Mesendoderm (in vitro differentiated cells): ENCODE measurements around the gene DPYSL4. TPM values are rescaled to one million over a fixed set of nuclear protein-coding genes. Genes with fewer than 3 reads are reported as not detected.

ENCODE experiments used
- DNase-seq: peaks from one replicate; pipeline ENCODE4 v3.0.0; 2013
- H2AK5ac ChIP-seq: 2 replicates; pipeline ENCODE4 v1.6.1; 2013; ENCODE audit warnings: low read length, inconsistent platforms
- H2BK120ac ChIP-seq: 2 replicates; pipeline ENCODE4 v1.6.1; 2013; ENCODE audit warnings: low read depth, mild to moderate bottlenecking, low read length, moderate library complexity, mixed read lengths
- H2BK15ac ChIP-seq: replicated peaks from 2 replicates; pipeline ENCODE4 v1.6.1; 2013; ENCODE audit warnings: low read depth, mild to moderate bottlenecking, moderate library complexity
- H2BK5ac ChIP-seq: 2 replicates; pipeline ENCODE4 v1.6.1; 2013; ENCODE audit warnings: low read length, inconsistent platforms
- H3K18ac ChIP-seq: 2 replicates; pipeline ENCODE4 v1.6.1; 2013; ENCODE audit warnings: mild to moderate bottlenecking, low read length, mixed read lengths
- H3K23ac ChIP-seq: one replicate; pipeline ENCODE4 v1.6.1; 2013; ENCODE audit warnings: low read length
- H3K27ac ChIP-seq: 2 replicates; pipeline ENCODE4 v1.5.1; 2013; ENCODE audit warnings: low read depth, mild to moderate bottlenecking, inconsistent platforms, low read length, moderate library complexity
- H3K27me3 ChIP-seq: 2 replicates; pipeline ENCODE4 v1.6.1; 2013; ENCODE audit warnings: low read length, control low read depth, mild to moderate bottlenecking, inconsistent platforms; ENCODE audit not compliant: insufficient read depth, poor library complexity
- H3K36me3 ChIP-seq: 2 replicates; pipeline ENCODE4 v1.6.1; 2013; ENCODE audit warnings: low read length, inconsistent platforms; ENCODE audit not compliant: control insufficient read depth, insufficient read depth
- H3K4ac ChIP-seq: one replicate; pipeline ENCODE4 v1.6.1; 2013; ENCODE audit warnings: low read depth, mild to moderate bottlenecking, low read length, moderate library complexity
- H3K4me1 ChIP-seq: 2 replicates; pipeline ENCODE4 v1.6.1; 2013; ENCODE audit warnings: low read depth, low read length, inconsistent platforms; ENCODE audit not compliant: control insufficient read depth
- H3K4me2 ChIP-seq: 2 replicates; pipeline ENCODE4 v1.6.1; 2013; ENCODE audit warnings: low read length
- H3K4me3 ChIP-seq: 2 replicates; pipeline ENCODE4 v1.5.1; 2013; ENCODE audit warnings: mild to moderate bottlenecking, low read length
- H3K56ac ChIP-seq: one replicate; pipeline ENCODE4 v1.6.1; 2013; ENCODE audit warnings: low read length
- H3K79me1 ChIP-seq: 2 replicates; pipeline ENCODE4 v1.6.1; 2013; ENCODE audit warnings: low read length, inconsistent platforms
- H3K79me2 ChIP-seq: 2 replicates; pipeline ENCODE4 v1.6.1; 2013; ENCODE audit warnings: mild to moderate bottlenecking, low read length; ENCODE audit not compliant: control insufficient read depth, insufficient read depth
- H3K9ac ChIP-seq: 2 replicates; pipeline ENCODE4 v1.6.1; 2013; ENCODE audit warnings: low read length, inconsistent platforms
- H4K5ac ChIP-seq: one replicate; pipeline ENCODE4 v1.6.1; 2013; ENCODE audit warnings: low read length
- H4K8ac ChIP-seq: one replicate; pipeline ENCODE4 v1.6.1; 2013; ENCODE audit warnings: low read depth, mild to moderate bottlenecking, control low read depth, low read length, moderate library complexity
- WGBS: extraction: QIAGEN DNeasy Blood & Tissue Kit; methylation state at CpG from one replicate; pipeline ENCODE4 v1.1.7; 2013; ENCODE audit warnings: low lambda C conversion rate, missing lambda C conversion rate; ENCODE audit not compliant: insufficient coverage; ENCODE audit errors: extremely low coverage; 5-methylcytosine and 5-hydroxymethylcytosine counted together
- polyA plus RNA-seq, 2 experiments: library from polyadenylated mRNA; stranded (reverse); fragments of 200-250 nt; gene quantifications; one replicate each; pipeline ENCODE4 v1.2.3, GENCODE V29; 2013

Gene DPYSL4
- polyA plus RNA-seq (2013, experiment 1 of 2): 5.6 TPM
- polyA plus RNA-seq (2013, experiment 2 of 2): 5.8 TPM

DNA sequence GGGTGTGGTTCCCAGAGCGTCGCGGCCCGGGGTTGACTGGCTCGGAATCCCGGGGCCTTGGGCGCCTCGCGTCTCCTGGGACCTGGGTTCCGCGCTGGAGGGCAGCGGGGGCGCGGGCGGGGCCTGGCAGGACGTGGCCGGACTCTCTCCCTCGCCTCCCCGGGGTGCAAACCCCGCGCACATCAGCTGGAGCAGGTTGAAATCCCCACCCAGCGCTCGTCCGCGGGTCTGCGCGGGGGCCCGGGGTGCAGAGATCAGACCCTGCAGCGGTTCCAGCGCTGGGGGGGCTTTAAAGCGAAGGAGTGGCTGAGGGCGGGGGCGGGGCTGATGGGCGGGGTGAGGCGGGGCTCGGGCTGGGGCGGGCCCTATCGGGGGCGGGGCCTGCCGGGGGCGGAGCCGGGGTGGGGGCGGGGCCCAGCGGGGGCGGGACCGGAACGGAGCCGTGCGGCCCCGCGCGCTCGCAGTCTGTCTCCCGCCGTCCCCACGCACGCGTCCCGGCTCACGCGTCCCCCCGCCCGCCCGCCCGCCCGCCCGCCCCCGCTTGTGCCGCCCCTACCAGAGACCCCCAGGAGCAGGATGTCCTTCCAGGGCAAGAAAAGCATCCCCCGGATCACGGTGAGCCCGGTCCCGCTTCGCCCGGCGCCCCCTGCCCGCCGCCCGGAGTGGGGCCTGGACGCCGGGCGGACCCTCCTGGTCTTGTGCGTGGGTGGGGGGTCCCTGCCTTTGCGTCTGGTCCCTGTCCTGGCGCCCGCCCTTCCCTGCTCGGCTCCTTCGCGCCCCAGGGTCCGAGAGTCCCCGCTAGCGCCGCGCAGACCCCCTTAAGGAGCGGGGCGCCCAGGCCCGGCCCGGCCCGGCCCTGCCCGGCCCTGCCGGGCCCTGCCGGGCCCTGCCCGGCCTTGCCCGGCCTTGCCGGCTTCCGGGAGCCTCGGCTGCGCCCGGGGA, at the start of gene DPYSL4:
TSS of gene DPYSL4 (plus strand) at position 461 of the 942 bp plus-strand sequence. CDS start at position 577, 116 bp downstream.
- Histone ChIP-seq H3K27ac (no peak within 1 kb of the TSS), H4K8ac (no peak within 1 kb of the TSS), H2BK15ac (no peak within 1 kb of the TSS), H2BK5ac (no peak within 1 kb of the TSS), H3K56ac (no peak within 1 kb of the TSS), H3K4me2 (peak within 1 kb of the TSS; percentile 66), H3K79me1 (no peaks in the 10 kb centered on the region), H3K4ac (no peak within 1 kb of the TSS), H3K36me3 (no peaks in the 10 kb centered on the region), H2AK5ac (no peak within 1 kb of the TSS), H3K4me1 (no peaks in the 10 kb centered on the region), H4K5ac (no peak within 1 kb of the TSS), H3K79me2 (no peaks in the 10 kb centered on the region), H3K23ac (no peak within 1 kb of the TSS), H3K9ac (peak within 1 kb of the TSS; percentile 55), H3K27me3 (peaks cover 28% of the 10 kb centered on the region), H3K18ac (no peak within 1 kb of the TSS), H2BK120ac (no peak within 1 kb of the TSS), H3K4me3 (peak within 1 kb of the TSS; percentile 16)
- DNase-seq: no peak
- WGBS: no CpG with 5 or more reads among the region's 109 CpGs

DNA sequence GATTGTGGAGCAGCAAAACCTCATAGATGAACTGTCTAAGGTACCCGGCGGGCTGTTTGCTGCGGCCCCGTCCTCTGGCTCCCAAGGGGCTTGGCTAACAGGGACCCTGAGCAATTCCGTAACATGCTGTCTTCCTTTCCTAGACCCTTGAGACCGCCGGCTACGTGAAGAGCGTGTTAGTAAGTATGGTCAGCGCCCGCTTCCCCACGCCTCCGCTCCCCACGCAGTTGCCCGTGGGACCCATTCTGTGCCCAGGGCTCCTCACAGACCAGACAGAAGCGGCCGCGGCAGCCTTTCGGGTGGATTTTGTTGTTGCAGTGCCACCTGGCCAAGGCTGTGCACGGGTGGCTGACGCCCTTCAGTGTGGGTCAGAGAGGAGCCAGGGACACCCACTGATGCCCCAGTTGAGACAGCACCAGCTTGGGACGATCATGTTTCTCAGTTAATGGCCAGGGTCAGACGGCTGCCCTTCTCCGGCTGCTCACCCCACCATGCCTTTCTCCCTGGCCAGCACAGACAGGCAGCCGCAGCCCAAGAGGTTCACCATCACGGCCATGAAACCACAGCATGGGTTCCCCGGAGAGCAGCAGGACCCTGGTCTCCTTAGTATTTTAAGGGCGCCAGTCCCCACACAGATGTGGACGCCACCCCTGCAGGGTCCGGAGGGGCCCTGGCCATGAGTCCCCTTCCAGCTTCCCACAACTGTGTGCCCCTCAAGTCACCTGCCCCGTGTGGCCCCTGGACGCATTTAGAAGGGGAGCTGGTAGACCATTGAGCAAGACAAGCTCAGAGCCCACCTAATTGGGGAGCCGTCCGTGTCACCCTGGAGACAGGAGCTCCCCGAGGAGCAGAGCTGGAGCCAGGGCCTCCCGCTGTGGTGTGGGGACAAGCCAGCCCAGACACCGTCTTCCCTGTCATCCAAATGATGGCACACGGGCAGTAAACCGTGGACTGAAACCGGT, 49.4 kb upstream of the DPYSL4 start:
- Histone ChIP-seq H3K56ac (no peak overlapping the region), H3K79me1 (no peaks in the 10 kb centered on the region), H3K36me3 (no peaks in the 10 kb centered on the region), H4K8ac (no peak overlapping the region), H4K5ac (no peak overlapping the region), H3K27me3 (no peaks in the 10 kb centered on the region), H2BK5ac (no peak overlapping the region), H3K27ac (no peak overlapping the region), H3K23ac (no peak overlapping the region), H3K9ac (no peak overlapping the region), H3K4ac (no peak overlapping the region), H2AK5ac (no peak overlapping the region), H3K79me2 (no peaks in the 10 kb centered on the region), H2BK120ac (no peak overlapping the region), H3K4me1 (no peaks in the 10 kb centered on the region), H3K18ac (no peak overlapping the region), H3K4me3 (no peak overlapping the region), H2BK15ac (no peak overlapping the region), H3K4me2 (no peak overlapping the region)
- no peak for DNase-seq
- WGBS: no CpG with 5 or more reads among the region's 40 CpGs

DNA sequence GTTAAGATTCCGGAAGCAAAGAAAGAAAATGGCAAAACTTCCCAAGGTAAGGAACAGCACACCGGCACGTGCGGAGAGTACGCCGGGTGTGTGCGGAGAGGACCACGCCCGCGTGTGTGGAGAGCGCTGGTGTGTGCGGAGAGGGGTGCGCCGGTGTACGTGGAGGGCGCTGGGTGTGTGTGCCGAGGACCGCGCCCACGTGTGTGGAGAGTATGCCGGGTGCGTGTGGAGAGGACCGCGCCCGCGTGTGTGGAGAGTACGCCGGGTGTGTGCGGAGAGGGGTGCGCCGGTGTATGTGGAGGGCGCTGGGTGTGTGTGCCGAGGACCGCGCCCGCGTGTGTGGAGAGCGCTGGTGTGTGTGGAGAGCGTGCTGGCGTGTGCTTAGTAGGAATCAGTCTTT, 48.6 kb upstream of the DPYSL4 start:
- Histone ChIP-seq H3K56ac (no peak overlapping the region), H2BK120ac (no peak overlapping the region), H3K79me1 (no peaks in the 10 kb centered on the region), H3K27ac (no peak overlapping the region), H3K18ac (no peak overlapping the region), H3K23ac (no peak overlapping the region), H3K4me2 (no peak overlapping the region), H3K4ac (no peak overlapping the region), H3K9ac (no peak overlapping the region), H2BK5ac (no peak overlapping the region), H4K8ac (no peak overlapping the region), H3K4me3 (no peak overlapping the region), H2BK15ac (no peak overlapping the region), H4K5ac (no peak overlapping the region), H3K27me3 (no peaks in the 10 kb centered on the region), H3K36me3 (no peaks in the 10 kb centered on the region), H3K79me2 (no peaks in the 10 kb centered on the region), H3K4me1 (no peaks in the 10 kb centered on the region), H2AK5ac (no peak overlapping the region)
- WGBS: no CpG with 5 or more reads among the region's 40 CpGs
- no peak for DNase-seq

DNA sequence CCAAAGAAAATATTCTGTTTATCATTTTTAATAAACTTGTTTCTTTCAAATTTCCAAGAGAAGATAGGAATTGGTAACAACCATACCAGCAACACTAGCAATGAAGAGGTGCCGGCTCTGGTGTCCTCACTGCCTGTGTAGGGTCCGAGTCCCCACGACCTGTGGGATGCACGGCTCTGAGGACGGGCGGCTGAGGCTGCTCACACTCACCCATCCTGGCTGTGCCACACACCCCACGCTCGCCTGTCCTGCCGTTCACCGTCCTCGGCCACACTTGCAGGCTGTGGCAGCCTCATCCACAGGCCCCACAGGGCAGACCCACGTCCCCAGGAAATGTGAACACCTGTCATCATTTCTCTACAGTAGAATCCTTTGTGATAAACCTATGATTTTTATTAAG, 48.2 kb upstream of the DPYSL4 start:
- no peak overlapping the region for H2BK15ac ChIP-seq
- no peak overlapping the region for H2BK120ac ChIP-seq
- H4K5ac ChIP-seq: no peak overlapping the region
- no peak overlapping the region for H3K23ac ChIP-seq
- H3K4me2 ChIP-seq: no peak overlapping the region
- no peak overlapping the region for H3K27ac ChIP-seq
- H4K8ac ChIP-seq: no peak overlapping the region
- no peak overlapping the region for H3K4ac ChIP-seq
- no CpG with 5 or more reads among the region's 12 CpGs for WGBS
- H3K18ac ChIP-seq: no peak overlapping the region
- no peak overlapping the region for H3K56ac ChIP-seq
- no peak overlapping the region for H3K4me3 ChIP-seq
- H3K79me1 ChIP-seq: no peaks in the 10 kb centered on the region
- DNase-seq: no peak
- no peaks in the 10 kb centered on the region for H3K36me3 ChIP-seq
- H3K9ac ChIP-seq: no peak overlapping the region
- H2AK5ac ChIP-seq: no peak overlapping the region
- H2BK5ac ChIP-seq: no peak overlapping the region
- H3K27me3 ChIP-seq: no peaks in the 10 kb centered on the region
- H3K79me2 ChIP-seq: no peaks in the 10 kb centered on the region
- no peaks in the 10 kb centered on the region for H3K4me1 ChIP-seq

DNA sequence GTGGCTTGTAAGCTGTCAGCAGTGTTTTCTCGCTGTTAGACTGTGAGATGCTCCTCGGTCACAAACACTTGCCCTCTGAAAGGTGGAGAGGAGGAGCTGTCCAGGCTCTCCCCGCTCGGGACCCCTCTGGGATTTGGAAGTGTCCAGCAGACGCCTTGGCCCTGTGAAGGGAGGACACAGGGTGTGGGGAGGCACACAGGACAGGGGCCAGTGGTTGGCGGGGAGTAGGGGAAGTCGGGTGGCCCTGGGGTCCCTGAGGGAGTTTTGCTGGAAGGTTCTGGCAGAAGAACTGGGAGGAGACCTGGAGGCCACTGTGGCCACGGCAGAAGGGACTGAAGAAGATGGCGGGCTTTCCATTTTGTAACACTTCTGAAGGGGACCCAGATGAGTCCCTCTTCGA, 47.2 kb upstream of the DPYSL4 start:
- Histone ChIP-seq H3K4me2 (no peak overlapping the region), H3K18ac (no peak overlapping the region), H4K8ac (no peak overlapping the region), H3K27me3 (no peaks in the 10 kb centered on the region), H3K56ac (no peak overlapping the region), H3K4me3 (no peak overlapping the region), H3K79me1 (no peaks in the 10 kb centered on the region), H3K4me1 (no peaks in the 10 kb centered on the region), H3K4ac (no peak overlapping the region), H2BK5ac (no peak overlapping the region), H3K27ac (no peak overlapping the region), H2AK5ac (no peak overlapping the region), H3K23ac (no peak overlapping the region), H4K5ac (no peak overlapping the region), H3K9ac (no peak overlapping the region), H3K36me3 (no peaks in the 10 kb centered on the region), H2BK15ac (no peak overlapping the region), H2BK120ac (no peak overlapping the region), H3K79me2 (no peaks in the 10 kb centered on the region)
- DNase-seq: no peak
- WGBS: no CpG with 5 or more reads among the region's 10 CpGs
